Adrenal gland (tissue), 12 donors: ENCODE measurements around the gene GSE1. TPM values are rescaled to one million over a fixed set of nuclear protein-coding genes. Genes with fewer than 3 reads are reported as not detected.

Source experiments
- DNase-seq, 7 donors: peaks; one replicate each; pipeline ENCODE4 v3.0.0-alpha.2; 2019 to 2020
- H3K27ac ChIP-seq, 5 donors: fragments of 200-600 bp; sonication (generic) in 4 of 5; 1 replicate in 3 of 5; 2 replicates in 2 of 5; pipeline versions ENCODE4 v1.5.1 to v1.8.0; 2016 to 2020; ENCODE audit warnings: mild to moderate bottlenecking in 1 of 5
- H3K27me3 ChIP-seq: fragments of 200-600 bp; 2 replicates; pipeline ENCODE4 v1.8.0; 2021
- H3K36me3 ChIP-seq, 2 donors: fragments of 200-600 bp; replicated peaks in 1 of 2; 1 replicate in 1 of 2; 2 replicates in 1 of 2; pipeline versions ENCODE4 v1.5.1 to v1.8.0; 2018 to 2022
- H3K4me1 ChIP-seq, 2 donors: fragments of 200-600 bp; replicated peaks in 1 of 2; 1 replicate in 1 of 2; 2 replicates in 1 of 2; pipeline versions ENCODE4 v1.5.1 to v1.8.0; 2018 to 2021
- H3K4me3 ChIP-seq, 4 donors: fragments of 200-600 bp; sonication (generic) in 3 of 4; one replicate each; pipeline ENCODE4 v1.5.1; 2016 to 2018
- H3K9me3 ChIP-seq, 3 donors: fragments of 200-600 bp; sonication (generic) in 1 of 3; replicated peaks in 1 of 3; 1 replicate in 2 of 3; 2 replicates in 1 of 3; pipeline versions ENCODE4 v1.5.1 to v1.8.0; 2016 to 2021
- POLR2A ChIP-seq, 2 donors: fragments of 450-650 bp; IDR thresholded peaks; one replicate each; pipeline ENCODE4 v1.6.1; 2017; ENCODE audit warnings: antibody characterized with exemption in 2 of 2, mild to moderate bottlenecking in 2 of 2, moderate library complexity in 1 of 2
- WGBS, 4 donors: extraction: QIAGEN DNeasy Blood & Tissue Kit in 2 of 4; methylation state at CpG; one replicate each; pipeline versions ENCODE4 v1.1.5 to v1.1.7; 2013 to 2017; 5-methylcytosine and 5-hydroxymethylcytosine counted together
- intact Hi-C, 2 donors: fragments of 100-400 bp; cut with DNase I; formaldehyde crosslinking; loops; one replicate each; pipeline versions ENCODE4 v1.14.1 to v1.15.0; 2022 to 2023
- polyA plus RNA-seq, 3 donors: library from polyadenylated mRNA; stranded (reverse); fragments of 200-250 nt in 2 of 3; fragments of 350-450 nt in 1 of 3; fragmentation: Illumina TruSeq in 1 of 3; extraction: RNeasy Lipid Tissue Mini Kit (QIAGEN cat#74804) in 1 of 3; gene quantifications; one replicate each; pipeline ENCODE4 v1.2.3, GENCODE V29; 2013 to 2014
- total RNA-seq, 9 donors: library from RNA; depleted of rRNA in 4 of 9; stranded (reverse); fragments of >200 nt in 4 of 9; fragments of 120-200 nt in 1 of 9; fragmentation: NEBNext Ultra II Directional in 1 of 9; extraction: Animal tissue kit (Norgen Biotek cat#: 25700) in 1 of 9; gene quantifications; one replicate each; pipeline versions ENCODE4 v1.1.0 to v1.2.4, GENCODE V29; 2013 to 2023
- TF ChIP-seq, protein P1 (sequence below), 6 experiments: fragments of 450-650 bp in 4 of 6; fragments of 200-600 bp in 2 of 6; sonication (generic) in 1 of 6; IDR thresholded peaks; 1 replicate in 5 of 6; 2 replicates in 1 of 6; pipeline versions ENCODE4 v1.5.1 to v1.8.0; 2016 to 2021; ENCODE audit warnings: antibody characterized with exemption in 6 of 6, mild to moderate bottlenecking in 2 of 6, moderate library complexity in 1 of 6
- donor health status: healthy with polysubstance abuse.
- donor health status: Bipolar disorder and iron deficiency.
- donor health status: DM: yes; HTN: yes; CAD: no.
- donor health status: DM: no; HTN: no; CAD: no.
- donor health status: DM: no; HTN: no; CAD: no.
- donor health status: DM: yes; HTN: yes; CAD: no.

The GSE1 gene
- total and polyA plus RNA-seq, 12 donors = 7.8 to 99.9 (median 64.8) TPM

GRCh38 chr16:85576944-85577343, 36.2 kb upstream of the GSE1 start:
- Histone ChIP-seq H3K27ac (no peak overlapping the region), H3K4me1 (peaks cover 6 to 59% of the 10 kb centered on the region in 2 donors), H3K27me3 (no peaks in the 10 kb centered on the region), H3K9me3 (no peaks in the 10 kb centered on the region), H3K4me3 (no peak overlapping the region), H3K36me3 (no peaks in the 10 kb centered on the region)
- no peak for DNase-seq
- TF ChIP-seq, protein P1, sequence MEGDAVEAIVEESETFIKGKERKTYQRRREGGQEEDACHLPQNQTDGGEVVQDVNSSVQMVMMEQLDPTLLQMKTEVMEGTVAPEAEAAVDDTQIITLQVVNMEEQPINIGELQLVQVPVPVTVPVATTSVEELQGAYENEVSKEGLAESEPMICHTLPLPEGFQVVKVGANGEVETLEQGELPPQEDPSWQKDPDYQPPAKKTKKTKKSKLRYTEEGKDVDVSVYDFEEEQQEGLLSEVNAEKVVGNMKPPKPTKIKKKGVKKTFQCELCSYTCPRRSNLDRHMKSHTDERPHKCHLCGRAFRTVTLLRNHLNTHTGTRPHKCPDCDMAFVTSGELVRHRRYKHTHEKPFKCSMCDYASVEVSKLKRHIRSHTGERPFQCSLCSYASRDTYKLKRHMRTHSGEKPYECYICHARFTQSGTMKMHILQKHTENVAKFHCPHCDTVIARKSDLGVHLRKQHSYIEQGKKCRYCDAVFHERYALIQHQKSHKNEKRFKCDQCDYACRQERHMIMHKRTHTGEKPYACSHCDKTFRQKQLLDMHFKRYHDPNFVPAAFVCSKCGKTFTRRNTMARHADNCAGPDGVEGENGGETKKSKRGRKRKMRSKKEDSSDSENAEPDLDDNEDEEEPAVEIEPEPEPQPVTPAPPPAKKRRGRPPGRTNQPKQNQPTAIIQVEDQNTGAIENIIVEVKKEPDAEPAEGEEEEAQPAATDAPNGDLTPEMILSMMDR (IDR thresholded peaks at IDR 0.05) = no peak
- no peak for TF ChIP-seq POLR2A (IDR thresholded peaks at IDR 0.05)
- intact Hi-C loops = no loop called here
- WGBS, 4 donors = 78 to 83% (median 80%) methylated on average over 6 to 12 of the region's 12 CpGs; no CpG with 5 or more reads in 1 of the 4 donors

DNA sequence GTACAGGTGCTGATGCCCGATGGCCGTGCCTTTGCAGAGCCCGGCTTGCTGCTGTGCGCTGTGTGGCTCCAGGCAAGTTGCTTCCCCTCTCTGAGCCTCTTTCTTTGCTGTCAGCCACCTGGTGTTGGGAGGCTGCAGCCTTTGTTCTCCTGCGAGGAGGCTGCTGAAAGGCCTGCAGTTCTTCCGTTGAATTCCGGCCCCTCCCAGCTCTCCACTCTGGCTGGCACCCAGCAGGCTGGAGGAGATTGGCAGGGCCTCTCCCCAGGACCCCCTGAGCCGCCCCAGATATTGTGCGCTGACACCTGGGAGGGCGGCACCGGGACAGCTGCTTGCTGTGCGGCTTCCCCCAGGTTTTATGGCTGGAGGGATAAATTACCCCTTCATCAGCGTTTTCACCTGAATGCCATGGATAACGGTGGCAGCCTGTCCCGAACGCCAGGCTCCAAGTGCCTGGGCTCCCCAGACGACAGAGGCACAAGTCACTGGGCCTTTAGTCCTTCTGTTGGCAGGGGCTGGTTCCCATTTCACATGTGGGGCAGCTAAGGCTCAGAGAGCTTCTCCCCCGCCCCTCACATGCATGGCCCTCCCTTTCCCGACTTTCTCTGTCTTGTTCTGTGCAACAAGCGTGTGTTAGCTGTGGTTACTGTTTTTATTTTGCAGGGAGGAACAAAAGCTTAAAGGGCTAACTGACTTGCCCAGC, 35.1 kb upstream of the GSE1 start:
- H3K4me3 ChIP-seq = no peak overlapping the region

DNA sequence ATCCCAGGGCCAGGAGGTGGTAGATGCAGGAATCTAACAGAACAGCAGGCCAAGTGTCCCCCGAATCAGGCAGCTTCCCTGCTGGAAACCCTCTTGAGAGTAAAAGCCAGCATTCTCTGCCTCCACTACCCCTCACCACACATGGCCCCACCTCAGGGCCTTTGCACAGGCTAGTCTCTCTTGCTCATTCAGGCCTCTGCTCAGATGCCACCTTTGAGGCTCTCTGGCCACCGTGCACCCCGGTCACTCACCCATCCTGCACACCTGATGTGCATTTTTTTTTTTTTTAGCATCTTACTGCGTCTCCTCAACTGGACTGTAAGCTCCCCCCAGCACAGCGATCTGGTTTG, 34.5 kb upstream of the GSE1 start:
- Histone ChIP-seq H3K36me3 (no peaks in the 10 kb centered on the region), H3K4me3 (no peak overlapping the region), H3K27ac (no peak overlapping the region), H3K4me1 (peaks cover 6 to 62% of the 10 kb centered on the region in 2 donors), H3K9me3 (no peaks in the 10 kb centered on the region), H3K27me3 (no peaks in the 10 kb centered on the region)
- TF ChIP-seq, protein P1 (IDR thresholded peaks at IDR 0.05) = no peak
- no peak for TF ChIP-seq POLR2A (IDR thresholded peaks at IDR 0.05)
- no peak for DNase-seq
- intact Hi-C loops = no loop called here
- 88 to 95% (median 90%) methylated on average over 5 of the region's 5 CpGs for WGBS, 4 donors

More for the DNA sequence above, 35.1 kb upstream of the GSE1 start:
- WGBS, 4 donors = 84 to 90% (median 88%) methylated on average over 15 to 20 of the region's 20 CpGs
- Histone ChIP-seq H3K9me3 (no peaks in the 10 kb centered on the region), H3K4me1 (peaks cover 6 to 67% of the 10 kb centered on the region in 2 donors), H3K36me3 (no peaks in the 10 kb centered on the region), H3K27me3 (no peaks in the 10 kb centered on the region), H3K27ac (no peak overlapping the region)
- intact Hi-C loops = no loop called here
- no peak for TF ChIP-seq POLR2A (IDR thresholded peaks at IDR 0.05)
- TF ChIP-seq, protein P1 (IDR thresholded peaks at IDR 0.05) = no peak
- no peak for DNase-seq

DNA sequence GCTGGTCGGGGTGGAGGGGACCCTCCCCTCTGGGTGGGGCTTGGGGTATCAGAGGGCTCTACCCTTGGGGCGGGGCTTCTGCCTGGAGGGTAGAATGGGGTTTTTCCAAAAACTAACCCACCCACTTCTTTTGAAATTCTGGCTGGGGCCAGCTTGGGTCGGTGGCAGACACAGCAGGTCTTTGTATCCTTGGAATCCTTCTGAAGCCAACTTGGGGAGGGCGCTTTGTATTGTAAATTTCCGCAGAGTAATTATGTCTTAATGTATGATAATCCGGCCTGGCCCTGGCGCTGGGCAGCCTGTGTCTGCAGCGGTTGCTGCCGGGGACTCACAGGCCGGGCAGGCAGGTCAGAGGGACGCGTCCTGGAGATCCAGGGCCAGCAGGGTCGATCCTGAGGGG, 33.9 kb upstream of the GSE1 start:
- 82 to 90% (median 85%) methylated on average over 5 to 13 of the region's 13 CpGs for WGBS, 4 donors
- Histone ChIP-seq H3K9me3 (no peaks in the 10 kb centered on the region), H3K27me3 (no peaks in the 10 kb centered on the region), H3K4me3 (no peak overlapping the region), H3K36me3 (no peaks in the 10 kb centered on the region), H3K4me1 (peaks cover 6 to 56% of the 10 kb centered on the region in 2 donors), H3K27ac (peak overlapping the region in 2 of 5 donors; percentile 21 to 60)
- intact Hi-C loops = no loop called here
- TF ChIP-seq, protein P1 (IDR thresholded peaks at IDR 0.05) = no peak
- TF ChIP-seq POLR2A (IDR thresholded peaks at IDR 0.05) = no peak
- no peak for DNase-seq
